ENCODE data around the gene ZNF787. TPM values are rescaled to one million over a fixed set of nuclear protein-coding genes. Genes with fewer than 3 reads are reported as not detected.

Gene ZNF787
- total RNA-seq, 1 experiment from 2014 or later = 132 TPM

- H3K4me1 ChIP-seq (ENCODE audit: control insufficient read depth, insufficient read depth, low read length) = peaks cover 28% of the 10 kb centered on the region
- no peak for TF ChIP-seq REST (IDR thresholded peaks at IDR 0.05; ENCODE audit: insufficient read depth in 1 of 2, low read depth in 2 of 2, low read length in 1 of 2)
- no peak for TF ChIP-seq POLR2AphosphoS5 (IDR thresholded peaks at IDR 0.05; ENCODE audit: low read depth, low read length)
- no peak for TF ChIP-seq SIN3A (IDR thresholded peaks at IDR 0.05; ENCODE audit: borderline replicate concordance, insufficient read depth, low read depth, low read length)
- TF ChIP-seq CTCF (IDR thresholded peaks at IDR 0.05) = no peak
- no peak for TF ChIP-seq TCF7L2 (IDR thresholded peaks at IDR 0.05; ENCODE audit: low read depth, low read length)
- H3K27ac ChIP-seq (ENCODE audit: low read length) = 0 out of 2 replicates have a peak overlapping the region, but pooled peaks have one; percentile 18
- ATAC-seq = no peak
- BruUV-seq (replicated peaks) = no TSS peak
- in situ Hi-C loops (cut with HindIII; ENCODE audit: low pct_unique_long_range_greater_than_20kb, low sequenced_read_pairs) (no loop called here), intact Hi-C loops (cut with micrococcal nuclease; ENCODE audit: unreplicated experiment) (no loop called here)
- ChIA-PET POLR2A (no interaction called here), CTCF (no interaction called here)
- H3K36me3 ChIP-seq (ENCODE audit: control insufficient read depth, insufficient read depth, low read length) = peaks cover 6% of the 10 kb centered on the region
- DNase-seq (ENCODE audit: low read depth, low spot score) = no peak
- H3K4me3 ChIP-seq (ENCODE audit: low read depth in 2 of 2, low read length in 2 of 2) = no peak overlapping the region
- no peaks in the 10 kb centered on the region for H3K9me3 ChIP-seq (ENCODE audit: control insufficient read depth, insufficient read depth, low read depth, low read length)
- no peaks in the 10 kb centered on the region for H3K27me3 ChIP-seq (ENCODE audit: control insufficient read depth, insufficient read depth, low read length)
Measured at GRCh38 chr19:56101746-56102535, 19.2 kb downstream of the ZNF787 start.

GRCh38 chr19:56101095-56101494, 20.0 kb downstream of the ZNF787 start:
- Histone ChIP-seq H3K4me3 (ENCODE audit: low read depth in 2 of 2, low read length in 2 of 2) (no peak overlapping the region), H3K27ac (ENCODE audit: low read length) (no peak overlapping the region), H3K27me3 (ENCODE audit: control insufficient read depth, insufficient read depth, low read length) (no peaks in the 10 kb centered on the region), H3K9me3 (ENCODE audit: control insufficient read depth, insufficient read depth, low read depth, low read length) (no peaks in the 10 kb centered on the region), H3K36me3 (ENCODE audit: control insufficient read depth, insufficient read depth, low read length) (peaks cover 6% of the 10 kb centered on the region), H3K4me1 (ENCODE audit: control insufficient read depth, insufficient read depth, low read length) (peaks cover 19% of the 10 kb centered on the region)
- no peak for ATAC-seq
- ChIA-PET CTCF (no interaction called here), POLR2A (no interaction called here)
- intact Hi-C loops (cut with micrococcal nuclease; ENCODE audit: unreplicated experiment) = no loop called here
- in situ Hi-C loops (cut with HindIII; ENCODE audit: low pct_unique_long_range_greater_than_20kb, low sequenced_read_pairs) = no loop called here
- no peak for DNase-seq (ENCODE audit: low read depth, low spot score)
- no peak for TF ChIP-seq CTCF (IDR thresholded peaks at IDR 0.05)
- no peak for TF ChIP-seq POLR2AphosphoS5 (IDR thresholded peaks at IDR 0.05; ENCODE audit: low read depth, low read length)
- no peak for TF ChIP-seq REST (IDR thresholded peaks at IDR 0.05; ENCODE audit: insufficient read depth in 1 of 2, low read depth in 2 of 2, low read length in 1 of 2)
- no peak for TF ChIP-seq TCF7L2 (IDR thresholded peaks at IDR 0.05; ENCODE audit: low read depth, low read length)
- no peak for TF ChIP-seq SIN3A (IDR thresholded peaks at IDR 0.05; ENCODE audit: borderline replicate concordance, insufficient read depth, low read depth, low read length)
- TSS peak; percentile 49 for BruUV-seq (replicated peaks)

Measured in Panc1 (cell line).